Smooth muscle cell (in vitro differentiated cells): Measurements from ENCODE around the gene IRF4. TPM values are rescaled to one million over a fixed set of nuclear protein-coding genes. Genes with fewer than 3 reads are reported as not detected.

Experiments
- DNase-seq: peaks from one replicate; lab custom pipeline; 2025; ENCODE audit not compliant: unreplicated experiment; lab: John Stamatoyannopoulos, UW
- H2AFZ ChIP-seq: fragments of 200-600 bp; sonication (generic); 2 replicates; pipeline ENCODE4 v1.6.0; 2016; ENCODE audit warnings: antibody characterized with exemption, low read depth, mild to moderate bottlenecking
- H3F3A ChIP-seq: fragments of 200-600 bp; sonication (generic); 2 replicates; pipeline ENCODE4 v1.6.0; 2017; ENCODE audit warnings: antibody characterized with exemption, low read depth
- H3K27ac ChIP-seq: fragments of 200-600 bp; sonication (generic); 2 replicates; pipeline ENCODE4 v1.5.1; 2016; ENCODE audit warnings: low read depth, mild to moderate bottlenecking
- H3K27me3 ChIP-seq: fragments of 200-600 bp; sonication (generic); 2 replicates; pipeline ENCODE4 v1.6.1; 2016; ENCODE audit warnings: low read depth, mild to moderate bottlenecking
- H3K36me3 ChIP-seq: fragments of 200-600 bp; sonication (generic); 2 replicates; pipeline ENCODE4 v1.5.1; 2016; ENCODE audit warnings: low read depth
- H3K4me1 ChIP-seq: fragments of 200-600 bp; sonication (generic); 2 replicates; pipeline ENCODE4 v1.5.1; 2016; ENCODE audit warnings: low read depth
- H3K4me2 ChIP-seq: fragments of 200-600 bp; sonication (generic); 2 replicates; pipeline ENCODE4 v1.6.0; 2016; ENCODE audit warnings: mild to moderate bottlenecking
- H3K4me3 ChIP-seq: fragments of 200-600 bp; sonication (generic); 2 replicates; pipeline ENCODE4 v1.5.1; 2016; ENCODE audit warnings: mild to moderate bottlenecking
- H3K79me2 ChIP-seq: fragments of 200-600 bp; sonication (generic); 2 replicates; pipeline ENCODE4 v1.6.0; 2016; ENCODE audit warnings: low read depth, mild to moderate bottlenecking
- H3K9ac ChIP-seq: fragments of 200-600 bp; sonication (generic); 2 replicates; pipeline ENCODE4 v1.6.0; 2016; ENCODE audit warnings: low read depth
- H3K9me3 ChIP-seq: fragments of 200-600 bp; sonication (generic); replicated peaks from 2 replicates; pipeline ENCODE4 v1.5.1; 2016; ENCODE audit warnings: low read depth
- H4K20me1 ChIP-seq: fragments of 200-600 bp; sonication (generic); 2 replicates; pipeline ENCODE4 v1.6.0; 2016; ENCODE audit warnings: low read depth
- WGBS: methylation state at CpG from one replicate; pipeline ENCODE4 v1.1.7; 2016; ENCODE audit warnings: low lambda C conversion rate; 5-methylcytosine and 5-hydroxymethylcytosine counted together
- polyA plus RNA-seq: library from polyadenylated mRNA; unstranded; fragments of >200 nt; fragmentation: Nextera tagmentation; extraction: Ambion mirVana; gene quantifications from 2 replicates; pipeline ENCODE4 v1.2.1, GENCODE V29; 2016
- total RNA-seq: library from RNA; depleted of rRNA; stranded (reverse); fragments of >200 nt; gene quantifications from 2 replicates; pipeline ENCODE4 v1.2.3, GENCODE V29; 2014
- TF ChIP-seq, protein P1 (sequence below): fragments of 200-600 bp; sonication (generic); IDR thresholded peaks from 2 replicates; pipeline ENCODE4 v1.5.1; 2017; ENCODE audit warnings: borderline replicate concordance, mild to moderate bottlenecking, antibody characterized with exemption; ENCODE audit not compliant: insufficient read depth, poor library complexity, severe bottlenecking

IRF4 gene
- total and polyA plus RNA-seq, 2 experiments from 2014 or later, result 0.04 TPM; not detected in 1

DNA sequence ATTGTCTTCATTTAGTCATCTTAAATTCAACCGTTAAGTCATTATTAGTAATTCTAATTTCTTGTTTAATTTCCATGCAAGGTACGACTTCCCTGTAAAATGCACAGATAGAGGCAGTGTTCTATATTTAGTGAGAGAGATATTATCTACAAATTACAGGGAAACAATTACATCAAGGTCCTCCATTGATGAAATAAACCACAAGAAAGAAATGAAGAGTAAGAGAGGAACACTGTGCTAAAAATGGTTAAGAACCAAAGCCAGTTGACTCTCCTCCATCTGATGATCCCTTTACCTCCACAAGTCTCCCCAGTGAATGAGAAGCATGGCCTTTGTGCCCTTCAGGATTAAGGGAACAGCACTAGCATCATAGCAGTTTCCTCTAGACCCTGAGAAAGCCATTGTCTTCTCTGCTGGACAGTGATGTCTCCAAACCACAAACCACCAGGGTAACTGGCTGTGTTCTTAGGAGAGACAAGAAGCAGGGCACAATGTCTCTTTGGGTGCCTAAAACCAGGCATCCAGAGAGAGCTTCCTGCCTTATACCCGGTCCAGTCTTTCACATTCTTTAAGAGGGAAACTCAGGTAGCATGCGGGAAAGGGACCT lies 38.1 kb downstream of the IRF4 start:
- Histone ChIP-seq H3K9me3 (no peaks in the 10 kb centered on the region), H3K4me1 (no peaks in the 10 kb centered on the region), H3K36me3 (no peaks in the 10 kb centered on the region), H2AFZ (no peak overlapping the region), H3K4me3 (no peak overlapping the region), H3K9ac (no peak overlapping the region), H3F3A (no peaks in the 10 kb centered on the region), H3K27me3 (no peaks in the 10 kb centered on the region), H3K27ac (no peak overlapping the region), H4K20me1 (no peaks in the 10 kb centered on the region), H3K4me2 (no peak overlapping the region), H3K79me2 (no peaks in the 10 kb centered on the region)
- DNase-seq, result no peak
- TF ChIP-seq, protein P1, sequence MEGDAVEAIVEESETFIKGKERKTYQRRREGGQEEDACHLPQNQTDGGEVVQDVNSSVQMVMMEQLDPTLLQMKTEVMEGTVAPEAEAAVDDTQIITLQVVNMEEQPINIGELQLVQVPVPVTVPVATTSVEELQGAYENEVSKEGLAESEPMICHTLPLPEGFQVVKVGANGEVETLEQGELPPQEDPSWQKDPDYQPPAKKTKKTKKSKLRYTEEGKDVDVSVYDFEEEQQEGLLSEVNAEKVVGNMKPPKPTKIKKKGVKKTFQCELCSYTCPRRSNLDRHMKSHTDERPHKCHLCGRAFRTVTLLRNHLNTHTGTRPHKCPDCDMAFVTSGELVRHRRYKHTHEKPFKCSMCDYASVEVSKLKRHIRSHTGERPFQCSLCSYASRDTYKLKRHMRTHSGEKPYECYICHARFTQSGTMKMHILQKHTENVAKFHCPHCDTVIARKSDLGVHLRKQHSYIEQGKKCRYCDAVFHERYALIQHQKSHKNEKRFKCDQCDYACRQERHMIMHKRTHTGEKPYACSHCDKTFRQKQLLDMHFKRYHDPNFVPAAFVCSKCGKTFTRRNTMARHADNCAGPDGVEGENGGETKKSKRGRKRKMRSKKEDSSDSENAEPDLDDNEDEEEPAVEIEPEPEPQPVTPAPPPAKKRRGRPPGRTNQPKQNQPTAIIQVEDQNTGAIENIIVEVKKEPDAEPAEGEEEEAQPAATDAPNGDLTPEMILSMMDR, result no peak
- 85% methylated on average over 4 of the region's 4 CpGs for WGBS

DNA sequence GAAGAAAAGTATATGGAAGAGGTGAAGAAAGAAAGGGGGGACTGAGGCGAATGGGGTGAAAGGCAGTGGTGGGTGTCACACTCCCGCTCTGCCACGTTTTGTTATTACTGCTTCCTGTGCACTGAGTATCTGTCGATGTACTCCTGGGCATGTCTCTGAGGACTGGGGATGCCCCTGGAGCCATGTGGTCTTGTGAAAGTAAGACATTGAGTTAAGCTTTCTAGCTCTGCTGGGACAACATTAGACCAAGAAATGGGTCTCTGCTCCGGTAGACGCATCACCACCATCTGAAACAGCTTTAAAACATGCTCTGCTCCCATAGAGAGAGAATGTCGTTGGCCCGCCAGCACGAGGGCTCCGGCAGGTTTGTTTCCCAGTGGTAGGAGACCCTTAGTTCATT lies 40.0 kb downstream of the IRF4 start:
- Histone ChIP-seq H3K4me3 (no peak overlapping the region), H3F3A (no peaks in the 10 kb centered on the region), H3K27ac (no peak overlapping the region), H3K9me3 (no peaks in the 10 kb centered on the region), H3K36me3 (no peaks in the 10 kb centered on the region), H4K20me1 (no peaks in the 10 kb centered on the region), H3K9ac (no peak overlapping the region), H3K27me3 (no peaks in the 10 kb centered on the region), H3K4me2 (no peak overlapping the region), H3K79me2 (no peaks in the 10 kb centered on the region), H2AFZ (no peak overlapping the region), H3K4me1 (no peaks in the 10 kb centered on the region)
- no peak for DNase-seq
- WGBS, result 96% methylated on average over 10 of the region's 10 CpGs
- TF ChIP-seq, protein P1, result no peak

DNA sequence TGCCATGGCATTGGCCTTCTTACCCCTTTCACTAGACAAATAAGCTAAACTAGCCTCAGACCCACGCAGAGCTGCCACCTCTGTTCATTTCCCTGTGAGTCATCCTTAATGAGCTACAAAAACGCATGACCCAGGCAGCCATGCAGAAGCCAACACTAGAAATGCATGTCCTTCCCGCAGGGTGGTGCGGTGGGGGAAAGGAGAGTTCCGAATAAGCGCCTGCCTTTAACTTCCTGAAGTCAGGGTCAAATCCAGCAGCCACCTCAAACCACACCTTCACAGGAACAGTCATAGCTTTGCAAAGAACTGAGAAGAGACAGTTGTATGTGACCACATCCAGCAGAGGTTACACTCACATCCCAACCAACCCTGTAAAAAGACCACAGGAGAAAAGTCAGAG lies 40.4 kb downstream of the IRF4 start:
- TF ChIP-seq, protein P1, result no peak
- WGBS, result 73% methylated on average over 6 of the region's 6 CpGs
- no peaks in the 10 kb centered on the region for H3F3A ChIP-seq
- H4K20me1 ChIP-seq, result no peaks in the 10 kb centered on the region
- no peak overlapping the region for H3K4me2 ChIP-seq
- no peak overlapping the region for H3K4me3 ChIP-seq
- no peaks in the 10 kb centered on the region for H3K79me2 ChIP-seq
- H3K9ac ChIP-seq, result no peak overlapping the region
- no peaks in the 10 kb centered on the region for H3K27me3 ChIP-seq
- no peak for DNase-seq
- H3K4me1 ChIP-seq, result no peaks in the 10 kb centered on the region
- no peak overlapping the region for H2AFZ ChIP-seq
- H3K9me3 ChIP-seq, result no peaks in the 10 kb centered on the region
- no peak overlapping the region for H3K27ac ChIP-seq
- no peaks in the 10 kb centered on the region for H3K36me3 ChIP-seq

DNA sequence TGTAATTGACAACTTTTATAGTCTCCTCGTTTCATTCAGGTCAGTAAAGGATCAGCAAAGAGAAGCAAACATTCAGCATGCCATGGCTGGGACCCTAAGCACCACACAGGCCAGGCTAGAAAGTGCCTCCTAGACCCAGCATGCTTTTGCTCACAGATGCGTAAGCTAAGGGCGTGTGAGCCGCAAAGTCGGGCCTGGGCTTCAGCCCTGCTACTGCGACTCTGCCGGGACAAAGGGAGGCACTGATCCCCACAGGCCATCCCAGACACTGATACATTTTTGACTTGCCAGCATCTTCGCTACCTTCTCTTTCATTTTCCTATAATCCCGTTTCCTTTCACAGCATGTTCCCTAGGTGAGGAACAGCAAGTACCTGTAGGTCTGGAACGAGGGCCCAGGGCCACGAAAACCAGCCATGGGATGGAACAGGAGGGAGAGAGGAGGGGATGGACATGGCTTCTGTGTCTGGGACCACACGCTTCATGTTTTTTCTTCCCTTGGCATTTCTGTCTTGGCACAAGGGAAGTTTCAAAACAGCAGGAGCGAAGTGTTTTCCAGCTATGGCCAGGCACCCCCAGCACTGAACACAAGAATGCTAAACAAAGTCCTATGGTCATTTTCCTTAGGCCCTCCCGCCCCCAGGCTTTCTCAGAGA lies 42.6 kb downstream of the IRF4 start:
- H3K4me3 ChIP-seq, result no peak overlapping the region
- no peaks in the 10 kb centered on the region for H3F3A ChIP-seq
- H3K36me3 ChIP-seq, result no peaks in the 10 kb centered on the region
- no peaks in the 10 kb centered on the region for H3K4me1 ChIP-seq
- H3K27me3 ChIP-seq, result no peaks in the 10 kb centered on the region
- H3K79me2 ChIP-seq, result no peaks in the 10 kb centered on the region
- no peaks in the 10 kb centered on the region for H4K20me1 ChIP-seq
- WGBS, result 89% methylated on average over 14 of the region's 14 CpGs
- no peaks in the 10 kb centered on the region for H3K9me3 ChIP-seq
- TF ChIP-seq, protein P1, result no peak
- H3K27ac ChIP-seq, result no peak overlapping the region
- no peak overlapping the region for H3K9ac ChIP-seq
- no peak overlapping the region for H2AFZ ChIP-seq
- DNase-seq, result no peak
- no peak overlapping the region for H3K4me2 ChIP-seq
